GM10847 (cell line): Measurements from ENCODE around the gene ADCY10.

Experiments used
- POLR2A ChIP-seq: IDR thresholded peaks from 2 replicates; pipeline ENCODE4 v1.6.1; 2011; ENCODE audit not compliant: insufficient read length; ENCODE audit errors: extremely low read depth

ADCY10 gene

GRCh38 chr1:167909691-167910180 is 4.2 kb downstream of the ADCY10 start:
- TF ChIP-seq POLR2A: no peak

DNA sequence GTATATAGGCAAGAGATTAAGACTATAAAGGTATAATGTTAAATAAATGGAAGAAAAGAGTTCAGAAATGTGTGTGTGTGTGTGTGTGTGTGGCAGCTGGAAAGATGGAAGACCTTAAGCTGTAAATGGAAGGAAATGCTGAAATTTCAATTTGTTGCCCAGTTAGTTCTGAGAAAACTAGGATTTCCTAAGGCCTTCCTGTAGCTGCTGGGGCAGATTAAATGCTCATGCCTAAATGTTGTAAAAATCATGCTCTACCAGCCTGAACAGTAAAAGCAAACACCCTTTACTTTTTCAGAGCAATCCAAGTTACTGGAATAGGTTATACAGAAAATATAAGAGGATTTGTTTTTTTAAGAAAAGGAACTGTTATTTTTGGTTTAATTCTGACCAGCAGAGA is 8.3 kb downstream of the ADCY10 start:
- TF ChIP-seq POLR2A: no peak

GRCh38 chr1:167905182-167905581 is 8.8 kb downstream of the ADCY10 start:
- TF ChIP-seq POLR2A: no peak

GRCh38 chr1:167904652-167905130 is 9.2 kb downstream of the ADCY10 start:
- TF ChIP-seq POLR2A: no peak

GRCh38 chr1:167900907-167901306 is 13.0 kb downstream of the ADCY10 start:
- no peak for TF ChIP-seq POLR2A

DNA sequence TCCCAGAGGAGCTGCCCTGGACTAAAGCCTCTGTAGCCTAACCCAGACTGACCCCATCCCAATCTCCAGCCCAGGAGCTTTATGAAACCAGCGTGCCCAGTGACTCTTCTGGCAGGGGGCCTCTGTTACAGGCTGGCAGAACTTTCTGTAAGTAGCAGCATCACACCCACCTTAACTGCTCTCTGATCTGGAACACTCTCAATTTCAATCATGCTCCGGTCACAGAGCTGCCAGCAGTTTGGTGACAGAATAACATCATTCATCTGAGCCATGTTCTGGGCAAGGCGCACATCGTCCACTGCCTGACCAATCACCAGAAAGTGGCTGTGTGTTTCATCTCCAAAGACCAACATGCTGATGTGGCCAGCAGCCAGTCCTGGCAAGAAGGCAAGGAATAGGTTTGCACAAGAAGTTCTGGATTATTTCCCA is 14.7 kb downstream of the ADCY10 start:
- no peak for TF ChIP-seq POLR2A

DNA sequence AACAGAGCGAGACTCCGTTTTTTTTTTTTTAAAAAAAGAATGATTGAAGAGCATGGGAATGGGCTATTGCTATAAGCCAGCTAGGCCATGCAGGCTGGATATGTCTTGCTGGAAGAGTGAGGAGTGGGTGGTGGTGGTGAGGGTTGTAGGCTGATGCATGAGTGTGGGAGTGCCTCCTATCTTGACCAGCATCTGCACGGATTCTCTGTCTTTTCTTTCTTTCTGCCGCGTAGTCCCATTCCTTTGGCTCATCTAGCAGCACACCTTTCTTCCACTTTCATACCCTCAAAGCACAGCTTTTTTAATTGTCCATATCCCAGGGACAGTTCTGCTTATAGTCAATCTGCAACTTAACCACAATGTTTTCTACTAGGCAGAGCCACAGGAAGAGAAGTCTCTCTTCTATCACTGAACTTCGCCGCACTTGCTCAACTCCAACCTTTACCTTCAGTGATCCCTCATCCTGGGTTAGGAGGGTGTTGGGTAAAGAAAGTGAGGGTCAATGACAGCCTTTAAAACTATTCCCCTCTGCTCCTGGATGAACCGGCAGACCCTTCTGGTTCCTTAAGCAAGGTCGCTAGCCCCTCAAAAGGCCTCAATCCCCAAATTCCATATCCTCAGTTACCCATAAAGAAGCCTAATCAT is 15.2 kb downstream of the ADCY10 start:
- no peak for TF ChIP-seq POLR2A

- TF ChIP-seq POLR2A: no peak
These were observed 20.1 kb downstream of the ADCY10 start for GRCh38 chr1:167893798-167894197.

- TF ChIP-seq POLR2A: no peak
These were observed 23.5 kb downstream of the ADCY10 start for GRCh38 chr1:167890400-167890799.

GRCh38 chr1:167882376-167882775 is 31.6 kb downstream of the ADCY10 start:
- TF ChIP-seq POLR2A: no peak

DNA sequence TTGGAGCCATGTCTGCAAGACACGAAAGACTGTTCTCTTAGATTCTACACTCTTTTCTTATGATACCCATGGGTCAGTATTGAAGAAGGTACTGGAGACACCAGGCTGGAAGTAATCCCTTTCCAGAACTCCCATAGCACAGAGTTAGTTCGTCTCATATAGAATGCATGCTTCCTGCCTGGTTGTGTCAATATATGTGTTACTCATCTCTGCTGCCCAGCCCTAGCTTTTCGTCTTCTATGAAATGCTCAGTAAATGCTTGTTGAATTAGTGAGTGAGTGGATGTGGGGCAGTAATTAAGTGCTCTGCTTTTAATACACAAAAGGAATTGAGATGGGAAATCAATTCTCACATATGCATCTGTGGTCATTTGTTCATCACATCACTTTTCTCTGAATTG is 32.1 kb downstream of the ADCY10 start:
- TF ChIP-seq POLR2A: no peak

DNA sequence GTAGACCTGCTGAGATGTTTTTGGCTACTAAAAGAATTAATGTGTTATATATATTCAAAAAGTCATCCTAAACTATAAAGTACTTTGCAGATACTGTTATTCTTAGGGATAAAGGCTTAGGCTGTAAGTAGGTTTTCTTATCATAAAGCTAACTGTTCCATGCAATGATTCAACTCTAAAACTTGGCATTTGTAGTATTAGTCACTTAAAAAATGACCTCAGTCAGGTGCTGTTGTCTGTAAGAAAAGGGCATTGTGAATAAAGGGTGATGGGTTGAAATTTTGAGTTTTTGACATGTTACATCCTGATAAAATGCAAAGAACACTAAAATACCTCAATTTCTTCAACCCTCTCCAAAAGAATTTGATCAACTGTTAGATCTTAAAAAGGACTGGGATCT is 32.9 kb downstream of the ADCY10 start:
- no peak for TF ChIP-seq POLR2A

DNA sequence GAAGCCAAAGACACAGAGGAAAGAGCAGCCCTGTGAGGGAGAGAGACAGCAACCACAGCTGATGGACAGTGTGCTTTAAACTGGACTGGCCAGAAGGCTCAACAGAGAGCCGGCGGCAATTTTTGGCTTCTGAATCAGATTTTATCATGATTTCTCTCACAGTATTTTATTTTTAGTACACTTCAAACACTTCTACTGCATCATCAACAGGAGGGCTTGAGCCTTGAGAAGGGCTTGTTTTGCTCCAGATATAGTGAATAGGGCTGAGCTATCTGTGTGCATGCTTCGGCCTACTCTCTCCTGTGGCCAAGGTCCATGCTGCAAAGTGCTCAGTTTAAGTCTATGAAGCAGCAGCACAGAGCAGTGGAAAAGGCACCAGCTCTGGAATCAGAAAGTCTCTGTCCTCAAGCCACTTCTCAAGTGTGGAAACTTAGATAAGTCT is 33.3 kb downstream of the ADCY10 start:
- TF ChIP-seq POLR2A: no peak

- no peak for TF ChIP-seq POLR2A
These were observed 34.4 kb downstream of the ADCY10 start for GRCh38 chr1:167879508-167879907.

DNA sequence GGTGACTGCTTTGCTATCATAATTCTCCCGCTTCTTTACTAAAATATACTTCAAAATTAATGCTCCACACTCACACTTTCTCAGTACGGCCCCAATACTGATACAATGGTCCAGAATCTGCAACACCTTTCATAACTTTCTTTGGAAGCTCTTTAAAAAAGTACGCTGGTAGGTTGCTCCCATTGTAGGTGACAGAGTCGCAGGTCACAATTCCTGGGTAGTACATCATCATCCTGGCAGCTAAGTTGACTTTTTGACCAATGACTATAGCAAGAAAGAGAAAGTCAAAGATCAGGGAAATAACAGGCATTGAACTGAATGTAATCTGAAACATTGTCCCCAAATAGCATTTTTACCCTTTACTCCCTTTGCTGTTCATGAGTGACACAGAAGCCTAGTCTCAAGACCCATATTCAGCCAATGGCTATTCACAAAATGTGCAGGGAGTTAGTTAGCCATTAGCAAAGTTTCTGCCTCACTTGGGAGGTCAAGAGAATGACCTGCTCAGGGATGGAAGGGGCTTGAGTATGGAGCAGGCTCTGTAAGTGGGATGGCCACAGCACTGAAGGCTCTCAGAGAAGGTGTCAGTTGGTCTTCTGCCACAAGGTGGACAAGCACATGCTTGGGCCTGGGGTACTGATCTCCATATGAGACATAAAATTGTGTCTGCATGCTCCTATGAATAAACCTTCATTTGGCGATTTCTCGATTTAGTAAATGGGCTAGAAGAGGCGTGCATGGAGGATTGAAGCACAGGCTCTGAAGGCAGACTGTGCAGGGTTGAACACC is 35.4 kb downstream of the ADCY10 start:
- no peak for TF ChIP-seq POLR2A

- TF ChIP-seq POLR2A: no peak
These were observed 37.2 kb downstream of the ADCY10 start for GRCh38 chr1:167876597-167877175.
